ENCODE results near the gene PLEKHA7.
A peak's percentile ranks its signal among the peaks of the same experiment; 100 is the strongest.
"Not testable (repeated sequence)": the region's sequence is repeated elsewhere in the genome, so short reads cannot be mapped to it uniquely, and the experiment has no call there.

PLEKHA7 gene

GRCh38 chr11:16874275-16874975 is 139.8 kb downstream of the PLEKHA7 start:
- no peak for TF ChIP-seq CTCF (IDR thresholded peaks at IDR 0.05; ENCODE audit: low read depth, low read length)
- no peak overlapping the region for H3K4me3 ChIP-seq (replicated peaks in 1 of 2; ENCODE audit: low read depth in 2 of 2, low read length in 2 of 2)
- no peak for DNase-seq (ENCODE audit: low read depth in 2 of 2)

- no peak for DNase-seq (ENCODE audit: low read depth in 2 of 2)
- no peak for TF ChIP-seq CTCF (IDR thresholded peaks at IDR 0.05; ENCODE audit: low read depth, low read length)
- H3K4me3 ChIP-seq (replicated peaks in 1 of 2; ENCODE audit: low read depth in 2 of 2, low read length in 2 of 2): no peak overlapping the region
These were observed 140.9 kb downstream of the PLEKHA7 start for GRCh38 chr11:16873289-16873688.

GRCh38 chr11:16871368-16871767 is 142.8 kb downstream of the PLEKHA7 start:
- TF ChIP-seq CTCF (IDR thresholded peaks at IDR 0.05; ENCODE audit: low read depth, low read length): no peak
- peak in 1 of 2 donors; percentile 13 for DNase-seq (ENCODE audit: low read depth in 2 of 2)

GRCh38 chr11:16867097-16867496 is 147.1 kb downstream of the PLEKHA7 start:
- no peak for DNase-seq (ENCODE audit: low read depth in 2 of 2)
- no peak overlapping the region for H3K4me3 ChIP-seq (replicated peaks in 1 of 2; ENCODE audit: low read depth in 2 of 2, low read length in 2 of 2)
- TF ChIP-seq CTCF (IDR thresholded peaks at IDR 0.05; ENCODE audit: low read depth, low read length): no peak

More at GRCh38 chr11:16871368-16871767, 142.8 kb downstream of the PLEKHA7 start:
- no peak overlapping the region for H3K4me3 ChIP-seq (replicated peaks in 1 of 2; ENCODE audit: low read depth in 2 of 2, low read length in 2 of 2)

- peak in 1 of 2 donors; percentile 18 for DNase-seq (ENCODE audit: low read depth in 2 of 2)
- not testable (repeated sequence) for H3K4me3 ChIP-seq (replicated peaks in 1 of 2; ENCODE audit: low read depth in 2 of 2, low read length in 2 of 2)
These were observed 149.8 kb downstream of the PLEKHA7 start for GRCh38 chr11:16864428-16864827.

- TF ChIP-seq CTCF (IDR thresholded peaks at IDR 0.05; ENCODE audit: low read depth, low read length): no peak
- H3K4me3 ChIP-seq (replicated peaks in 1 of 2; ENCODE audit: low read depth in 2 of 2, low read length in 2 of 2): no peak overlapping the region
- DNase-seq (ENCODE audit: low read depth in 2 of 2): no peak
These were observed 150.8 kb downstream of the PLEKHA7 start for GRCh38 chr11:16863389-16863788.

GRCh38 chr11:16862726-16863125 is 151.5 kb downstream of the PLEKHA7 start:
- no peak for DNase-seq (ENCODE audit: low read depth in 2 of 2)
- TF ChIP-seq CTCF (IDR thresholded peaks at IDR 0.05; ENCODE audit: low read depth, low read length): no peak
- H3K4me3 ChIP-seq (replicated peaks in 1 of 2; ENCODE audit: low read depth in 2 of 2, low read length in 2 of 2): no peak overlapping the region
